Measurements from ENCODE around the gene POU2F2.

- no peak for TF ChIP-seq CEBPB (IDR thresholded peaks at IDR 0.05)
- no peak for TF ChIP-seq POLR2A (IDR thresholded peaks at IDR 0.05; ENCODE audit: low read length)
- no peak for TF ChIP-seq EP300 (IDR thresholded peaks at IDR 0.05)
- no peak for TF ChIP-seq CTCF (IDR thresholded peaks at IDR 0.05)
- TF ChIP-seq KDM5A (IDR thresholded peaks at IDR 0.05), result no peak
Observed at GRCh38 chr19:42109896-42110295, 22.4 kb downstream of the POU2F2 start.
